A549 (cell line): ENCODE measurements around the gene JOSD1. TPM values are rescaled to one million over a fixed set of nuclear protein-coding genes. Genes with fewer than 3 reads are reported as not detected.

Experiments
- ATAC-seq, 2 experiments: fragments of 200-7000 bp in 1 of 2; fragments of >200 bp in 1 of 2; cut with Nextera tagmentation in 1 of 2; cut with Tn5 transposase in 1 of 2; 3 replicates each; pipeline versions ENCODE4 v1.8.0 to v1.9.1; 2018 to 2020; ENCODE audit warnings: mild to moderate bottlenecking in 1 of 2, moderate library complexity in 1 of 2
- CTCF ChIA-PET: fragments of 300-600 bp; sonication (Branson Sonifier 250); formaldehyde crosslinking; extraction: SDS; loops from one replicate; lab custom pipeline; 2021; ENCODE audit warnings: antibody characterized with exemption, inconsistent platforms; lab: Yijun Ruan, JAX
- POLR2A ChIA-PET: fragments of 350-600 bp; formaldehyde crosslinking; extraction: SDS; loops from one replicate; lab custom pipeline; 2021; ENCODE audit warnings: antibody characterized with exemption, inconsistent platforms; lab: Yijun Ruan, JAX
- DNase-seq, 2 experiments: peaks; one replicate each; pipeline versions ENCODE4 v3.0.0 to v3.0.0-alpha.2; 2011 to 2016; ENCODE audit warnings: low read depth in 1 of 2, low spot score in 1 of 2
- FAIRE-seq: peaks from 2 replicates; lab custom pipeline; 2011; peaks lifted over from hg19 to GRCh38; lab: Jason Lieb, UNC
- H3K27ac ChIP-seq, 2 experiments: fragments of >200 bp; sonication (Bioruptor Twin); formaldehyde crosslinking; 3 replicates each; pipeline ENCODE4 v1.5.1; 2016 to 2017
- H3K4me1 ChIP-seq: fragments of >200 bp; sonication (Bioruptor Twin); formaldehyde crosslinking; 3 replicates; pipeline ENCODE4 v1.6.1; 2016
- H3K4me2 ChIP-seq: fragments of >200 bp; sonication (Bioruptor Twin); formaldehyde crosslinking; 3 replicates; pipeline ENCODE4 v1.6.1; 2016
- H3K4me3 ChIP-seq: fragments of >200 bp; sonication (Bioruptor Twin); formaldehyde crosslinking; 3 replicates; pipeline ENCODE4 v1.5.1; 2016
- H3K9me3 ChIP-seq: fragments of >200 bp; sonication (Bioruptor Twin); formaldehyde crosslinking; 3 replicates; pipeline ENCODE4 v1.6.1; 2016
- CBX8 ChIP-seq: fragments of 200-600 bp; sonication (generic); IDR thresholded peaks from 2 replicates; pipeline ENCODE4 v1.6.1; 2016
- CHD2 ChIP-seq: fragments of 150-350 bp; IDR thresholded peaks from 2 replicates; pipeline ENCODE4 v1.6.1; 2014; ENCODE audit warnings: low read length; ENCODE audit not compliant: partially characterized antibody
- CHD4 ChIP-seq: fragments of 200-600 bp; sonication (generic); IDR thresholded peaks from 2 replicates; pipeline ENCODE4 v1.6.1; 2016; ENCODE audit warnings: antibody characterized with exemption, mild to moderate bottlenecking, borderline replicate concordance
- FOSL2 ChIP-seq, 2 experiments: fragments of 450-650 bp in 1 of 2; fragments of >200 bp in 1 of 2; sonication (Bioruptor Twin) in 1 of 2; formaldehyde crosslinking; IDR thresholded peaks; 2 replicates each; pipeline versions ENCODE4 v1.5.0 to v1.6.1; 2016 to 2020; ENCODE audit warnings: mild to moderate bottlenecking in 1 of 2, moderate library complexity in 1 of 2
- HEYL ChIP-seq: fragments of 250-450 bp; sonication (Bioruptor Pico); IDR thresholded peaks from 2 replicates; pipeline ENCODE4 v1.8.0; 2021; ENCODE audit warnings: mild to moderate bottlenecking, moderate library complexity
- HOXB5 ChIP-seq: fragments of 250-450 bp; sonication (Bioruptor Pico); IDR thresholded peaks from 2 replicates; pipeline ENCODE4 v1.5.0; 2020; ENCODE audit warnings: mild to moderate bottlenecking, moderate library complexity
- JUN ChIP-seq, 2 experiments: fragments of >200 bp; sonication (Bioruptor Twin); formaldehyde crosslinking; IDR thresholded peaks; 2 replicates in 1 of 2; 3 replicates in 1 of 2; pipeline ENCODE4 v1.6.1; 2016 to 2017
- KDM5A ChIP-seq: fragments of 200-600 bp; sonication (generic); IDR thresholded peaks from 2 replicates; pipeline ENCODE4 v1.6.1; 2016; ENCODE audit warnings: antibody characterized with exemption, mild to moderate bottlenecking
- MYC ChIP-seq: IDR thresholded peaks from 2 replicates; pipeline ENCODE4 v1.6.1; 2012; ENCODE audit warnings: mild to moderate bottlenecking, inconsistent platforms, low read length, improper control_type of control experiment, borderline replicate concordance
- NFE2L2 ChIP-seq: fragments of 150-350 bp; conservative IDR thresholded peaks from 2 replicates; pipeline ENCODE4 v1.6.1; 2014; ENCODE audit warnings: low read length
- POLR2AphosphoS2 ChIP-seq: conservative IDR thresholded peaks from 2 replicates; pipeline ENCODE4 v1.6.1; 2012; ENCODE audit warnings: low read length, improper control_type of control experiment, inconsistent platforms
- RAD21 ChIP-seq, 2 experiments: fragments of >200 bp in 1 of 2; sonication (Bioruptor Twin) in 1 of 2; formaldehyde crosslinking in 1 of 2; IDR thresholded peaks in 1 of 2; conservative IDR thresholded peaks in 1 of 2; 2 replicates in 1 of 2; 3 replicates in 1 of 2; pipeline ENCODE4 v1.6.1; 2012 to 2018; ENCODE audit warnings: inconsistent platforms in 1 of 2
- RCOR1 ChIP-seq: fragments of 150-350 bp; IDR thresholded peaks from 2 replicates; pipeline ENCODE4 v1.6.1; 2014; ENCODE audit warnings: antibody characterized with exemption, low read length, low read depth
- SMC3 ChIP-seq: fragments of >200 bp; sonication (Bioruptor Twin); formaldehyde crosslinking; IDR thresholded peaks from 3 replicates; pipeline ENCODE4 v1.6.1; 2018; ENCODE audit warnings: inconsistent platforms
- SREBF2 ChIP-seq: fragments of 450-650 bp; IDR thresholded peaks from 2 replicates; pipeline ENCODE4 v1.6.1; 2014; ENCODE audit warnings: mild to moderate bottlenecking, moderate library complexity
- TP53 ChIP-seq: fragments of 250-450 bp; sonication (Bioruptor Pico); IDR thresholded peaks from 2 replicates; pipeline ENCODE4 v1.5.0; 2021; ENCODE audit warnings: mild to moderate bottlenecking, moderate library complexity
- ZFP36 ChIP-seq: fragments of 450-650 bp; IDR thresholded peaks from 2 replicates; pipeline ENCODE4 v1.6.1; 2014; ENCODE audit warnings: borderline replicate concordance; ENCODE audit not compliant: partially characterized antibody
- WGBS: methylation state at CpG from one replicate; pipeline ENCODE4 v1.1.6; 2017; ENCODE audit errors: missing lambda C conversion rate; 5-methylcytosine and 5-hydroxymethylcytosine counted together
- polyA plus RNA-seq, 4 experiments: library from polyadenylated mRNA; depleted of rRNA in 3 of 4; stranded (reverse); fragments of >200 nt; fragmentation: RNase III in 1 of 4; extraction: RNeasy Plus Mini Kit Qiagen cat#74134 plus additional on column Dnase treatment in 1 of 4; gene quantifications; 2 replicates in 3 of 4; 3 replicates in 1 of 4; pipeline ENCODE4 v1.2.3, GENCODE V29; 2011 to 2017
- TF ChIP-seq, protein P1 (sequence below): IDR thresholded peaks from 2 replicates; pipeline ENCODE4 v1.6.1; 2012
- TF ChIP-seq, protein P2 (sequence below): fragments of 250-450 bp; sonication (Bioruptor Pico); IDR thresholded peaks from 2 replicates; pipeline ENCODE4 v1.5.0; 2020; ENCODE audit warnings: low read depth, mild to moderate bottlenecking, moderate library complexity
- TF ChIP-seq, protein P3 (sequence below): IDR thresholded peaks from 2 replicates; pipeline ENCODE4 v1.6.1; 2012
- TF ChIP-seq, protein P4 (sequence below): fragments of >200 bp; sonication (Bioruptor Twin); formaldehyde crosslinking; IDR thresholded peaks from 3 replicates; pipeline ENCODE4 v1.6.1; 2016

Gene JOSD1
- polyA plus RNA-seq, 2 of the 4 experiments (the other 2 are of a cell fraction): 29.7 to 37.5 TPM

DNA sequence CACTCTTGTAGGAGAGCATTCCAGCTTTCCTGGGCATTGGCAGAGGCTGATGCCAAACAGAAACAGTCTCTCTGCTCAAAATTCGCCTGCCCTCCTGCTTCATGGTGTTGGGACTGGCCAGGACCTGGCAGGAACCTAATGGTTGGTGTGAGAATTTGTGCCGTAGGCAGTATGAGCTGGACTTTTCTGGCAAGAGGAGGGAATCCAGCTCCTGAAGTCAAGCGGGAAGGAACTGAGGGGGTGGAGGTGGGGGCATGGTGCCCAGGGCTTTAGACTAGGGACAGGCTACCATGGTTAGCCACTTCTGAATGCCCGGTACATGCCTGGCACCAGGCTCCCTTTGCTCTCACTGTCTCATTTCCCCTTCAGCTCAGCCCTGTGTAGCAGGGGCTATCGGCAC lies 25.9 kb downstream of the JOSD1 start:
- no peak for FAIRE-seq
- H3K4me1 ChIP-seq: no peaks in the 10 kb centered on the region
- H3K4me2 ChIP-seq: no peak overlapping the region
- no peak overlapping the region for H3K27ac ChIP-seq
- no peak overlapping the region for H3K4me3 ChIP-seq
- CTCF ChIA-PET: interaction anchor here (0.6 to 1.4 kb wide), 4 partner anchors 9 to 622 kb away, joined by 3 to 5 read pairs (median 3); no protein-coding TSS in a partner anchor
- ATAC-seq: 0 out of 6 replicates have a peak, but pooled peaks of 1 of the 2 experiments have one; percentile 19
- TF ChIP-seq RCOR1 (no peak), NFE2L2 (no peak), CHD2 (no peak), POLR2AphosphoS2 (no peak)
- TF ChIP-seq, protein P1, sequence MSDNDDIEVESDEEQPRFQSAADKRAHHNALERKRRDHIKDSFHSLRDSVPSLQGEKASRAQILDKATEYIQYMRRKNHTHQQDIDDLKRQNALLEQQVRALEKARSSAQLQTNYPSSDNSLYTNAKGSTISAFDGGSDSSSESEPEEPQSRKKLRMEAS: no peak
- TF ChIP-seq, protein P2, sequence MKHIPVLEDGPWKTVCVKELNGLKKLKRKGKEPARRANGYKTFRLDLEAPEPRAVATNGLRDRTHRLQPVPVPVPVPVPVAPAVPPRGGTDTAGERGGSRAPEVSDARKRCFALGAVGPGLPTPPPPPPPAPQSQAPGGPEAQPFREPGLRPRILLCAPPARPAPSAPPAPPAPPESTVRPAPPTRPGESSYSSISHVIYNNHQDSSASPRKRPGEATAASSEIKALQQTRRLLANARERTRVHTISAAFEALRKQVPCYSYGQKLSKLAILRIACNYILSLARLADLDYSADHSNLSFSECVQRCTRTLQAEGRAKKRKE (CRISPR knock-in tag): no peak
- no peaks in the 10 kb centered on the region for H3K9me3 ChIP-seq
- POLR2A ChIA-PET: no interaction called here
- no peak for DNase-seq
- 90% methylated on average over 5 of the region's 5 CpGs for WGBS

DNA sequence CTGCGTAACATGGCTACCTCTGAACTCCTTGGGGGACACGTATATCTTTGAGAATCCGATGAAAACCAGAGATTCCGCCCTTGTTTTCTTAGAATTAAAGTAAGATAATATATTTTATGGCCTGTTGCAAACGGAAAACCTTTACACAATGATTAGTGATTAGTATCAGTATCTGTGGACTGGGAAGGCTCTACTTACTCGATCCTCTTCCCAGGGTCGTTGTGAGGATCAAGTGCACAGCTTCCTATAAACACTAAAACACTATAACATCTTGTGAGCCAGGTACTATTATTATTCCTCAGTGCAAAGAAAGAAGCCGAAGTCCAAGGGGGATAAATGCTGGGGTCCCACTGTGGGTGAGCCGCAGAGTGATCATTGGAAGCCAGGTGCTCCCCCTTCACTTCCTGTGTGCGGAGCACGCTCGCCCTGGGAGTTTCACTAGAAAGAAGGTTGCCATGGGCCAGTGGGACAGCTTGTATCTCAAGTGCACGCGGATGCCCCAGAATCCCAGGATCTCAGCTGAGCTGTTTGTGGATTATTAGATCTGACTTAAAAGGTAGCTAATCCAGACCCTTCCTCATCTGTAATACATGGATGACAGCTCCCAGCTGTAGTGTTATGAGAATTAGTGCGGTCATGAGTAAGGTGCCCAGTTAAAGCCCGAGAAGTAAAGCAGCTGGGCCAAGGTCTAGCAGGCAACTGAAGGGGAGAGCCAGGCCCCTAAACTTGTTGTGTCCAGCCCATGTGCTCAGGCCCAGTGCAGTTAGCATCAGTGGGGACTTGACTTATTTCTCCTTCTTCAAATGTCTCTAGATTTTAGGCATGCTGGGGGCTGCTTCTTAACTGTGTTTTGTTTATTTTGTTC lies 43.5 kb downstream of the JOSD1 start:
- no peaks in the 10 kb centered on the region for H3K9me3 ChIP-seq
- CTCF ChIA-PET: interaction anchor here (0.6 kb wide), 1 partner anchor 8 kb away, joined by 3 read pairs; no protein-coding TSS in a partner anchor
- WGBS: 22% methylated on average over 16 of the region's 16 CpGs
- peak in 1 of 2 experiments; percentile 3 for DNase-seq
- peak overlapping the region; percentile 84 for H3K4me3 ChIP-seq
- H3K4me1 ChIP-seq: peaks cover 7% of the 10 kb centered on the region; the same call in 2 of the 3 replicates
- H3K27ac ChIP-seq: peak overlapping the region; percentile 98
- POLR2A ChIA-PET: no interaction called here
- ATAC-seq: peak in 1 of 2 experiments; percentile 4; a peak in 2 of 6 replicates
- no peak for FAIRE-seq
- peak overlapping the region; percentile 84 for H3K4me2 ChIP-seq
- TF ChIP-seq, protein P3, sequence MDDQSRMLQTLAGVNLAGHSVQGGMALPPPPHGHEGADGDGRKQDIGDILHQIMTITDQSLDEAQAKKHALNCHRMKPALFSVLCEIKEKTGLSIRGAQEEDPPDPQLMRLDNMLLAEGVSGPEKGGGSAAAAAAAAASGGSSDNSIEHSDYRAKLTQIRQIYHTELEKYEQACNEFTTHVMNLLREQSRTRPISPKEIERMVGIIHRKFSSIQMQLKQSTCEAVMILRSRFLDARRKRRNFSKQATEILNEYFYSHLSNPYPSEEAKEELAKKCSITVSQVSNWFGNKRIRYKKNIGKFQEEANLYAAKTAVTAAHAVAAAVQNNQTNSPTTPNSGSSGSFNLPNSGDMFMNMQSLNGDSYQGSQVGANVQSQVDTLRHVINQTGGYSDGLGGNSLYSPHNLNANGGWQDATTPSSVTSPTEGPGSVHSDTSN: no peak
- TF ChIP-seq JUN (IDR thresholded peaks at IDR 0.05): 0 out of 5 replicates have a peak, but pooled peaks of 1 of the 2 experiments have one; percentile 4

DNA sequence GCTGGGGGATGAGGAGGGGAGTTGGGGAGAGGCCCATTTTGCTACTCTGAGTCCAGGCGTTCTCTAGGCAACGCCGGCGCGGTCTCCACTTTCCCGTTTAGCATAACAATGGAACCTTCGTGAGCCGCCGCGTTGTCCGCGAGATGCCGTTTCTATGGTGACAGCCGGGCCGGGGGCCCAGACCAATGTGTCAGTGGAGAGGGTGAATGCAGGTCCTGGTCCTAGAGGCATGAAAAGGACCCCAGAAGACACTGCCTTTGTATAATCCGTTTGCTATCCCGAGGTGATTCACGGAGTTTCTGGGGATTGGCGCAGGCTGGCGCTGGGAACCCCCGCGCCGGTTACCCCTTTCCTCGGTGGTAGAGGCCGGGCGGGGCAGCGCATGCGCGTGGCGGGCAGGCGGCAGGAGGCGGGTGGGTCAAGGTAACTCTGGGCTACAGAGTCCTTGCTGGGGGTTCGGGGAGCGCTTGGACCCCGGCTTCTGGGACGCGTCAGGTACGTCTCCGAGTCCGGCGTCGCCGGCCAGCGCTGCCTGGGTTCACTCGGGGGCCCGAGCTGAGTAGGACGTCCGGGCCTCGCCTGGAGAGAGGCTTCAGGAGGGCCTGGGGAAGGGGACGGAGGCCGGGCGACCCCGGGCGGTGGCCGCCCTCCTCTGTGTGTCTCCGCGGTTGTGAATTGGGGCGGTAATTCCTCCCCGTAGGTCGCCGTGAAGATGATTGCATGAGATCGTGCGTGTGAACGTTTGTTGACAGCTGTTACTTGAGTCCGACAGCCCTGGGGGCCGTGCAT lies 44.3 kb downstream of the JOSD1 start, which contains the start of the genes CBY1 and FAM227A:
Gene CBY1, plus strand, starts transcription at position 383 of the 789 bp plus-strand sequence. CDS start 11,417 bp downstream, outside the sequence.
Gene FAM227A, minus strand, starts transcription at position 137 of the 789 bp plus-strand sequence. CDS start 6,224 bp downstream, outside the sequence.
- Histone ChIP-seq H3K4me3 (peak within 1 kb of the TSS; percentile 84), H3K27ac (peak within 1 kb of the TSS; percentile 98), H3K9me3 (no peaks in the 10 kb centered on the region), H3K4me1 (peaks cover 7% of the 10 kb centered on the region; the same call in 2 of the 3 replicates), H3K4me2 (peak within 1 kb of the TSS; percentile 84)
- 1% methylated on average over 10 of the region's 66 CpGs for WGBS
- DNase-seq (peak; percentile 84 to 92), ATAC-seq (peak; percentile 95 to 97), FAIRE-seq (no peak)
- ChIA-PET POLR2A (no interaction called here), CTCF (interaction anchor here (0.6 kb wide), 1 partner anchor 8 kb away, joined by 3 read pairs; no protein-coding TSS in a partner anchor)
- TF ChIP-seq ZFP36 (no peak), RAD21 (conservative IDR thresholded peaks at IDR 0.05 in 1 of 2, IDR thresholded peaks at IDR 0.05 in 1 of 2) (no peak), KDM5A (no peak), MYC (no peak; the same call in 1 of the 2 replicates), HOXB5 (CRISPR knock-in tag) (no peak), NFE2L2 (no peak), SREBF2 (no peak), TP53 (CRISPR knock-in tag) (no peak), SMC3 (no peak), CHD4 (no peak), CBX8 (no peak), HEYL (CRISPR knock-in tag) (no peak), FOSL2 (IDR thresholded peaks at IDR 0.05) (no peak), FOSL2 (CRISPR knock-in tag; IDR thresholded peaks at IDR 0.05) (no peak), CHD2 (no peak)
- TF ChIP-seq, protein P3: no peak
- TF ChIP-seq, protein P4, sequence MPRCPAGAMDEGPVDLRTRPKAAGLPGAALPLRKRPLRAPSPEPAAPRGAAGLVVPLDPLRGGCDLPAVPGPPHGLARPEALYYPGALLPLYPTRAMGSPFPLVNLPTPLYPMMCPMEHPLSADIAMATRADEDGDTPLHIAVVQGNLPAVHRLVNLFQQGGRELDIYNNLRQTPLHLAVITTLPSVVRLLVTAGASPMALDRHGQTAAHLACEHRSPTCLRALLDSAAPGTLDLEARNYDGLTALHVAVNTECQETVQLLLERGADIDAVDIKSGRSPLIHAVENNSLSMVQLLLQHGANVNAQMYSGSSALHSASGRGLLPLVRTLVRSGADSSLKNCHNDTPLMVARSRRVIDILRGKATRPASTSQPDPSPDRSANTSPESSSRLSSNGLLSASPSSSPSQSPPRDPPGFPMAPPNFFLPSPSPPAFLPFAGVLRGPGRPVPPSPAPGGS: peak; percentile 35; the same call in 1 of the 3 replicates
- TF ChIP-seq, protein P2 (CRISPR knock-in tag): no peak
